Spinal cord (tissue), 10 donors: ENCODE data around the gene RAB6B. TPM values are rescaled to one million over a fixed set of nuclear protein-coding genes. Genes with fewer than 3 reads are reported as not detected.

Experiments used
- DNase-seq, 6 donors: peaks; one replicate each; pipeline versions ENCODE4 v3.0.0 to v3.0.0-alpha.2; 2013 to 2015; ENCODE audit warnings: low spot score in 6 of 6, low read depth in 4 of 6
- H3K27ac ChIP-seq: one replicate; pipeline ENCODE4 v1.5.1; 2013; ENCODE audit warnings: low read depth, low read length, control low read depth
- H3K27me3 ChIP-seq: one replicate; pipeline ENCODE4 v1.6.1; 2013; ENCODE audit warnings: low read length; ENCODE audit not compliant: control insufficient read depth, insufficient read depth
- H3K36me3 ChIP-seq: one replicate; pipeline ENCODE4 v1.6.1; 2013; ENCODE audit warnings: low read length; ENCODE audit not compliant: control insufficient read depth, insufficient read depth
- H3K4me1 ChIP-seq: one replicate; pipeline ENCODE4 v1.6.1; 2013; ENCODE audit warnings: low read length; ENCODE audit not compliant: control insufficient read depth, insufficient read depth
- H3K4me3 ChIP-seq: one replicate; pipeline ENCODE4 v1.5.1; 2013; ENCODE audit warnings: low read depth, low read length, control low read depth
- H3K9me3 ChIP-seq: one replicate; pipeline ENCODE4 v1.6.1; 2013; ENCODE audit warnings: low read length; ENCODE audit not compliant: control insufficient read depth, insufficient read depth
- WGBS: methylation state at CpG from one replicate; pipeline ENCODE4 v1.1.5; 2013; ENCODE audit warnings: missing lambda C conversion rate; ENCODE audit not compliant: insufficient coverage; 5-methylcytosine and 5-hydroxymethylcytosine counted together
- long read RNA-seq, 4 donors: transcript quantifications; one replicate each; lab custom pipeline, GENCODE V29; 2026
- polyA plus RNA-seq, 2 donors: library from polyadenylated mRNA; unstranded; fragments of 120-200 nt; gene quantifications; one replicate each; pipeline ENCODE4 v1.2.1, GENCODE V29; 2013; ENCODE audit not compliant: insufficient read length in 2 of 2
- total RNA-seq, 2 donors: library from RNA; depleted of rRNA in 1 of 2; stranded (reverse); fragments of 120-200 nt in 1 of 2; fragments of >200 nt in 1 of 2; gene quantifications; one replicate each; pipeline versions ENCODE4 v1.2.3 to v1.2.4, GENCODE V29; 2013 to 2014
- donor health status: healthy.

Gene RAB6B
- total RNA-seq: 100 to 1,000 TPM in 1 of 2 donors, 10 to 100 TPM in 1; 38.3 to 169 TPM
- 100 to 1,000 TPM; 213 to 226 TPM for polyA plus RNA-seq
- long read RNA-seq, donor 1, full-length matches to known transcripts: 50 of 65 reads
- long read RNA-seq, donor 1, partial matches to known transcripts: 6 of 65 reads
- long read RNA-seq, donor 1, other reads (novel, unspliced or antisense): 9 of 65 reads
- long read RNA-seq, donor 2, full-length matches to known transcripts: 20 of 20 reads
- long read RNA-seq, donor 2, partial matches to known transcripts: 0 of 20 reads
- long read RNA-seq, donor 2, other reads (novel, unspliced or antisense): 0 of 20 reads
- long read RNA-seq, donor 3, full-length matches to known transcripts: 30 of 35 reads
- long read RNA-seq, donor 3, partial matches to known transcripts: 5 of 35 reads
- long read RNA-seq, donor 3, other reads (novel, unspliced or antisense): 0 of 35 reads
- long read RNA-seq, donor 4, full-length matches to known transcripts: 5 of 5 reads
- long read RNA-seq, donor 4, partial matches to known transcripts: 0 of 5 reads
- long read RNA-seq, donor 4, other reads (novel, unspliced or antisense): 0 of 5 reads

GRCh38 chr3:133895208-133896001 is at the start of gene RAB6B:
Gene RAB6B, minus strand, starts transcription at chr3:133895882. Its CDS starts 416 bp downstream, at chr3:133895466.
- H3K36me3 ChIP-seq: no peaks in the 10 kb centered on the region
- no peaks in the 10 kb centered on the region for H3K9me3 ChIP-seq
- peaks cover 47% of the 10 kb centered on the region for H3K4me1 ChIP-seq
- WGBS: under 1% methylated on average over 76 of the region's 80 CpGs
- H3K27ac ChIP-seq: peak within 1 kb of the TSS; percentile 65
- H3K4me3 ChIP-seq: peak within 1 kb of the TSS; percentile 79
- peak in 4 of 6 donors; percentile 46 to 95 (median 80) for DNase-seq
- peaks cover 2% of the 10 kb centered on the region for H3K27me3 ChIP-seq

DNA sequence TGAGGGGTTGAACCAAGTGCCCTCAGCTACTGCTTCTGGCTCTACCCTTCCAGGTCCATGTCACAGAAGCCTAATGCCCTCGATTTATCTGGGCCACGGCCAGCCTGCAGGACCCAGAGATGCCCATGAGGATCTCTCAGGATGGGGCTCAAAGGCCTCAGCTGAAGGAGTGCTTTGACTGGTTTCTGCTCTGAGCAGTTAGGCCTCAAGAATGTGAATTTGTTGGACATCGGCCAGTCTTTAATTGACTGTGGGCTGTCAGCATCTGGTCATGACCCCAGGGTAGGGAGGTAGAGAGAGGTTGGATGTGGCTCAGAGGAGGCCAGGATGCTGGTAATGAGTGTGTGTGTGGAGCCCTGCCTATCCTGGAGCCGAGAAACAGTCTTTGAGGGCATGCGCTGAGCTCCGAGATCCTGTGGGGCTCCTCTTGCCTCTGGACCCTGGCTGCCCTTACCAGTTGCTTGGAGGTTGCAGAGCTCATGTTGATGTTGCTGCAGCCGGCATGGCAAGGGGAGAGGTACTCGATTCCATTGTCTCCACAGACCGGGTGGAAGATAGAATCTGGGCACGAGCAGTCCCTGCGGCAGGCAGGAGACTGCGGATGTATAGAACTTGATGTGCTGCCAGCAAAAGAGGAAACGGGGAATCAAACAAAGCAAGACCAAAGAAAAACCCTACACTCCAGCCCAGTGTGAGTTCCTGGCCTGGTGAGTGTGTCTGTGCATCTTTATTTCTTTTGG is 49.1 kb upstream of the RAB6B start:
- no peak overlapping the region for H3K4me3 ChIP-seq
- H3K27me3 ChIP-seq: no peaks in the 10 kb centered on the region
- peaks cover 31% of the 10 kb centered on the region for H3K4me1 ChIP-seq
- no peak overlapping the region for H3K27ac ChIP-seq
- H3K9me3 ChIP-seq: no peaks in the 10 kb centered on the region
- DNase-seq: peak in 3 of 6 donors; percentile 23 to 76 (median 72)
- WGBS: 54% methylated on average over 9 of the region's 13 CpGs
- no peaks in the 10 kb centered on the region for H3K36me3 ChIP-seq

DNA sequence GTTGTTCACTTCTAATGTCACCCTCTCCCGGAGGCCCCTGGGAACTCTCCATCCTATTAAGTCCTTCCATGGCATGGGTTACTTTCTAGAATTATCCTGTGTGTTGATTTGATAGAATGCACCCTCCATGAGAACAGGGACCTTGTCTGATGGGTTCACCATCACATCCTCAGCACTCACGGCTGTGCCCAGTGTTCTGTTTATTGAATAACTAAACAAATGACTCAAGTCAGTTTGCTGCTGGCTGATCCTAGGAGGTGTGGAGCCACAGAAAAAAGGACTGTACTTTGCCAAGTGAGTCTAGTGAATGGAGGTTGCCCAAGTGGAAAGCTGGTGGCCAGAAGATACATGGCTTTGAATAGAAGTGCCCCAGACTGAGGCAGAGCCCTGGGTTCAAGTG is 48.5 kb upstream of the RAB6B start:
- H3K36me3 ChIP-seq: no peaks in the 10 kb centered on the region
- no CpG with 5 or more reads among the region's 2 CpGs for WGBS
- DNase-seq: no peak
- H3K27me3 ChIP-seq: no peaks in the 10 kb centered on the region
- H3K4me3 ChIP-seq: no peak overlapping the region
- H3K4me1 ChIP-seq: peaks cover 31% of the 10 kb centered on the region
- H3K27ac ChIP-seq: no peak overlapping the region
- no peaks in the 10 kb centered on the region for H3K9me3 ChIP-seq

- Histone ChIP-seq H3K9me3 (no peaks in the 10 kb centered on the region), H3K27ac (no peak overlapping the region)
- DNase-seq: no peak
These were observed 48.0 kb upstream of the RAB6B start for GRCh38 chr3:133943639-133944141.

DNA sequence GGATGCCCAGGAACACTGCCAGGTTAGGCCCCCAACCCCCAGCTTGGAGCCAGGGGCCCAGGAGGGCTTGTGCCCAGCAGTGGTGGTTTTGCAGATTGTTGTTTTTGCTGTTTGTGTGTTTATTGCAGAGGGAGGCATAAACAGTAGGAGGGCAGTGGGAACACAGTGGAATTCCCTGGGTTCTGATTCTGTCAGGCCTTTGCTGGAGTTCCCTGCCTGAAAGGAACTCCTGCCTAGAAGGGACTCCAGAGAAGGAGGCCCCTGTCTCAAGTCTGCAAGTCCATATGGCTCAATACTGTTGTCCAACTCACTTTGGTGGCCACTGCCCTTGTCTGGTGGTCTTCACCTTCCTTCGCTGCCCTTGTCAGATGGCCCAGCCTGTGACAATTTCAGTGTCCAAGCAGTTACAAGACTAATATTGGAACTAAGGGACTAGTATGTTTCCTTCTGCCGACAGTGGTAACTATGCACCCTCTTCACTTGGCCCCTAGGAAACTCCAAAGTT is 47.4 kb upstream of the RAB6B start:
- Histone ChIP-seq H3K36me3 (no peaks in the 10 kb centered on the region), H3K4me1 (peaks cover 23% of the 10 kb centered on the region), H3K4me3 (no peak overlapping the region), H3K27ac (no peak overlapping the region), H3K9me3 (no peaks in the 10 kb centered on the region), H3K27me3 (no peaks in the 10 kb centered on the region)
- no peak for DNase-seq
- 100% methylated on average over 1 of the region's 2 CpGs for WGBS

More at GRCh38 chr3:133943639-133944141, 48.0 kb upstream of the RAB6B start:
- Histone ChIP-seq H3K4me3 (no peak overlapping the region), H3K36me3 (no peaks in the 10 kb centered on the region), H3K4me1 (peaks cover 27% of the 10 kb centered on the region), H3K27me3 (no peaks in the 10 kb centered on the region)
- WGBS: 80% methylated on average over 1 of the region's 5 CpGs

GRCh38 chr3:133941415-133941821 is 45.7 kb upstream of the RAB6B start:
- Histone ChIP-seq H3K27ac (no peak overlapping the region), H3K36me3 (no peaks in the 10 kb centered on the region), H3K4me1 (peaks cover 23% of the 10 kb centered on the region)

DNA sequence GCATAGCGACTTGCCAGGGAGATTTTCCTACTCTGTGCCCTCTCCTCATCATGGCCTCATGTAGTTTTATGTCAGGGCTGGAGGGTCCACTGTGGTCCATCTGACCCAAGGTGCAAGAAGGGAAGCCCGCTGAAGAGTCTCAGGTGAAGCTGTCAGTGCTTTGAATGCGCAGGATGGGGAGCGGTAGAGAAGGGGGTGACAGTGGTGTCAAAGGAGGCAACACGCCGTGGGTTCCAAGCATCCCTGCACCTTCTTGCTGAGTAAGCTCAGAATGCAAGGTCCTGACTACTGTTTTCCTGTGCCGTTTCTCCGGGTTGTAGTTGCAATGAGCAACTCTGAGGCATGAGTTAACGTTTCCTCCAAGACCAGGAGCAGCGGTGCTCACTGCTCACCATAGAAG is 44.9 kb upstream of the RAB6B start:
- Histone ChIP-seq H3K27ac (no peak overlapping the region), H3K9me3 (no peaks in the 10 kb centered on the region), H3K27me3 (no peaks in the 10 kb centered on the region), H3K4me1 (peaks cover 19% of the 10 kb centered on the region), H3K36me3 (no peaks in the 10 kb centered on the region), H3K4me3 (no peak overlapping the region)
- 92% methylated on average over 9 of the region's 10 CpGs for WGBS
- no peak for DNase-seq

More at GRCh38 chr3:133941415-133941821, 45.7 kb upstream of the RAB6B start:
- H3K4me3 ChIP-seq: no peak overlapping the region
- DNase-seq: no peak
- WGBS: 55% methylated on average over 6 of the region's 7 CpGs
- no peaks in the 10 kb centered on the region for H3K27me3 ChIP-seq
- no peaks in the 10 kb centered on the region for H3K9me3 ChIP-seq

DNA sequence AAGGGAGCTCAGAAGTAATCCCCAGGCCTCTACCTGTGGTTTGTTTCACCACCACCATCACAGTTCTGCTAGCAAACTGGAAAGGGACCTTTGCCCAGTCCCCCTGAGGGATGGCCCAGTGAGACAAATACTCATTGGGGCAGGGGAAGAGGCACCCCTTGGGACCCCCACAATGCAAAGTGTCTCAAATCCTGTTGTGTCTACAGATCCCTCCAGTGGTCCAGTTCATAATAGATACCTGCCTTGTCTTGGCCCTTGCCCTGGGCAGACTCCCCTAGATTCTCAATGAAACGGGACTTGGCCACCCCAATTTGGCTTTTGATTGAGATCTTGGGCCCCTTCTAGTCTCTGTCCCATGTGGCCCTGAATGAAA is 43.8 kb upstream of the RAB6B start:
- H3K27ac ChIP-seq: no peak overlapping the region
- H3K36me3 ChIP-seq: no peaks in the 10 kb centered on the region
- 85% methylated on average over 1 of the region's 1 CpG for WGBS
- H3K27me3 ChIP-seq: no peaks in the 10 kb centered on the region
- H3K4me1 ChIP-seq: peaks cover 8% of the 10 kb centered on the region
- no peak overlapping the region for H3K4me3 ChIP-seq
- H3K9me3 ChIP-seq: no peaks in the 10 kb centered on the region
- no peak for DNase-seq
